IPS-18c (cell line): ENCODE data around the gene CARMIL1.
"Not testable (repeated sequence)": the region's sequence is repeated elsewhere in the genome, so short reads cannot be mapped to it uniquely, and the experiment has no call there.

ENCODE experiments used
- H3K4me3 ChIP-seq: 2 replicates; pipeline ENCODE4 v1.7.0; 2013; ENCODE audit warnings: low read depth, mild to moderate bottlenecking, low read length, moderate library complexity; ENCODE audit not compliant: insufficient read depth
- H3K9me3 ChIP-seq: one replicate; pipeline ENCODE4 v1.6.1; 2013; ENCODE audit warnings: mild to moderate bottlenecking, low read length, moderate library complexity; ENCODE audit not compliant: control insufficient read depth, insufficient read depth

The CARMIL1 gene

DNA sequence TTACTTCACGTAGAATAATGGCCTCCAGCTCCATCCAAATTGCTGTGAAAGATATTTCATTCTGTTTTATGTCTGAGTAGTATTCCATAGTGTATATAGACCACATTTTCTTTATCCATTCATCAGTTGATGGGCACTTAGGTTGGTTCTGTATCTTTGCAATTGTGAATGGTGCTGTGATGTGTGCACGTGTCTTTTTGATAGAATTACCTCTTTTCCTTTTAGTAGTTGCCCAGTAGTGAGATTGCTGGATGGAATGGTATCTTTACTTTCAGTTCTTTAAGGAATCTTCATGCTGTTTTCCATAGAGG lies 91.8 kb downstream of the CARMIL1 start:
- Histone ChIP-seq H3K9me3 (no peaks in the 10 kb centered on the region), H3K4me3 (no peak overlapping the region)

DNA sequence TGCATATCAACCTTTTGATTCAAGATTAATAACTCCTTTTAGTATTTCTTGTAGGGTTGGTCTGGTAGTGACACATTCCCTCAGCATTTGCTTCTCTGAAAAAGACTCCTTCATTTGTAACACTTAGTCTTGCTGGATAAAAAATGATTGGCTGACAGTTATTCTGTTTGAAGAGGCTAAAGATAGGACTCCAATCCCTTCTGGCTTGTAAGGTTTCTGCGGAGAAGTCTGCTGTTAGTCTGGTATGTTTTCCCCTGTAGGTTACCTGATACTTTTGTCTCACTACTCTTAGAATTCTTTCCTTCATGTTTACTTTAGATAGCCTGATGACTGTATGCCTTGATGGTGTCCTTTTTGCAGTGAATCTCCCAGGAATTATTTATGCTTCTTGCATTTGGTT lies 96.0 kb downstream of the CARMIL1 start:
- Histone ChIP-seq H3K4me3 (no peak overlapping the region), H3K9me3 (no peaks in the 10 kb centered on the region)

DNA sequence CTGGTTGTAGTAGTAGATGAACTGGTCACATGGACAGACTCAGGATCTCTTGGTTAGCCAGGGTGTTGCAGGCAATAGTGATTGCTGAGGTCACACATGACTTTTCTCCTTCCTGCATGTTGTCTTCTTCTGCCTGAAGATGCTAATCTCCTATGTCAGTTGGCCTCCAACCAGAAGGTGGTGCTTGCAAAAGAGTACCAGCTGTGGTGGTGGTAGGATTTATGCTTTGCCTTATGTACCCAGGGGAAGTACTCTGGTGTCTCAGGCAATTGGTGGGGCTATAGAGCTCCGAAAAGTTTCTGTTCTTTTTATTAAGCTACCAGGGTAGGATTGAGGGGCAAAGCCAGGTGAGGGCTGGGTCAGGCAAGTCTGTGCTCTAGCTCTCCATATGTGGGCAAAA lies 98.5 kb downstream of the CARMIL1 start:
- Histone ChIP-seq H3K9me3 (no peaks in the 10 kb centered on the region), H3K4me3 (no peak overlapping the region)

DNA sequence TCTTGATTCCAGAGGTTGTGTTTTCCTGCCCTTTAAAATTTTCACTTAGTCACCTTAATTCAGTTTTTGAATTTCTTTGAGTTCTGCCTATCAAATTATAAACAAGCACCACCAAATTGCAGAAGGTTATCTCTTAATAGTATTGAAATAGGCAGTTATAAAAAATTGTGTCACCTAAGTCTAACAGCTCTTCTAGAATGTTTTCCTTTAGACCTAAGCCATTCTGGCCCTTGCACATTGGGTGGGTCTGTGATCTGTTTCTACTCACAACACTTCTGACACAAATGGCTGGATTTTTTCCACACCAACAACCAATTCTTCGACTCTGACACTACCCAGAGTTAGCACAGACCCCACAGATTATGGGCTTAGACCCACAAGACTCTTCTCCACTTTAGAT lies 101.9 kb downstream of the CARMIL1 start:
- H3K9me3 ChIP-seq = no peaks in the 10 kb centered on the region

DNA sequence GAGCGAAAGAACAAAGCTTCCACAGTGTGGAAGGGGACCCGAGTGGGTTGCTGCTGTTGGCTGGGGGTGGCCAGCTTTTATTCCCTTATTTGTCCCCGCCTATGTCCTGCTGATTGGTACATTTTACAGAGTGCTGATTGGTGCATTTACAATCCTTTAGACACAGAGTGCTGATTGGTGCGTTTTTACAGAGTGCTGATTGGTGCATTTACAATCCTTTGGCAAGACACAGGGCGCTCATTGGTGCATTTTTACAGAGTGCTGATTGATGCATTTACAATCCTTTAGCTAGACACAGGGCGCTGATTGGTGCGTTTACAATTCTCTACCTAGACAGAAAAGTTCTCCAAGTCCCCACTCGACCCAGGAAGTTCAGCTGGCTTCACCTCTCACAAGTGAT lies 103.3 kb downstream of the CARMIL1 start:
- H3K4me3 ChIP-seq, H3K9me3 ChIP-seq: not testable (repeated sequence)

More for the DNA sequence above, 101.9 kb downstream of the CARMIL1 start:
- H3K4me3 ChIP-seq = no peak overlapping the region

DNA sequence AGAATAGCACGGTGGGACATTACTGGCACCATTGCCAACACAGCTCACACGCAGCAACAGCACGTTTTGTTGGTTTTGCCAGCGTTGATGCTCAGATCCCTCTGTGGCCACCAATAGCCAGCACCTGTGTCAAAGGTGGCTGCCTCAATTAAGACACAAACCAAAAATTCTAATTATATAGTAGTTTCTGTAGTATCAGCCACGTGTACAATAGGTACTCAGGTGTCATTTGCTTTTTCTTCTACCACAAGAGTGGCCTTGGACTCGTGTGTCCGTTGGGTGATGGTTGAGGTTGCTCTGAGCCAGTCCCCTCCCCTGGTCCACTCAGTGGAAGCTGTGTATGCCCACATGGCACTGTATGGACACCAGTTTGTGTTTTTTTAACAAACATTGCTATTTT lies 105.1 kb downstream of the CARMIL1 start:
- Histone ChIP-seq H3K4me3 (no peak overlapping the region), H3K9me3 (no peaks in the 10 kb centered on the region)

DNA sequence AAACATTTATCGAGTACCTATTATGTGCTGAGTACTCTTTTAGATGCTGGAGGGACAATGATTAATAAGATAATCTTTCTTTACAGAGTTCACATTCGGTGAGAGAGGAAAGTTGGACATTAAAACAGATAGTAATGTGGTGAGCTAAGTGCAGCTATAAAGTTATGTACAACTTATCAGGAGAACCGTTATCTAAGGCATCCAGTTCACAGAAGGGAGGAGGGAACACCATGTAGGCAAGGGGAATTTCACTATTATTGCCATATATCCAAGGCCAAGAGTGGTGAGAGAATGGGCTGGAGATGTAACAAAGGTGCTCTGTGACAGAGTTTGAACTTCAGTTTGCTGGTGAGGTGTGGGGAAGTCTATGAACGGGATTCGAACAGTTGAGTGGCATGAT lies 105.8 kb downstream of the CARMIL1 start:
- Histone ChIP-seq H3K9me3 (no peaks in the 10 kb centered on the region), H3K4me3 (no peak overlapping the region)

DNA sequence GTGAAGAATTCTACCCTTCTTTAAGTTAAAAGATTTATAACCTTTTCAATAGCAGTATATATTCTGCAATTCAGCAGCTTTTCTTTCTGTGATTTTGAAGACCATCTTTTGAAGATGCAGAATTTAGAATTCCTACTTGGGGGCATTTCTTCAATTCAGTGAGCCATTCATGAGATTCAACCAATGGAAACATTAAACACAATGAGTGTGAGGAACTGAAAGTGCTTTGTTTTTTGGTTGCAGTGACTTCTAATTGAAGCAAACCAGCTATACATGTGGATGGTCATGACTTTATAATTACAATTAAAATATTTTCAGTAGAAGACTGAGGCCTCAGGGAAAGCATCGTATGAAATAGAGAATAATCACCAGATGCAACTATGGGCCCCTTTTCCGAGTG lies 108.3 kb downstream of the CARMIL1 start:
- no peak overlapping the region for H3K4me3 ChIP-seq

DNA sequence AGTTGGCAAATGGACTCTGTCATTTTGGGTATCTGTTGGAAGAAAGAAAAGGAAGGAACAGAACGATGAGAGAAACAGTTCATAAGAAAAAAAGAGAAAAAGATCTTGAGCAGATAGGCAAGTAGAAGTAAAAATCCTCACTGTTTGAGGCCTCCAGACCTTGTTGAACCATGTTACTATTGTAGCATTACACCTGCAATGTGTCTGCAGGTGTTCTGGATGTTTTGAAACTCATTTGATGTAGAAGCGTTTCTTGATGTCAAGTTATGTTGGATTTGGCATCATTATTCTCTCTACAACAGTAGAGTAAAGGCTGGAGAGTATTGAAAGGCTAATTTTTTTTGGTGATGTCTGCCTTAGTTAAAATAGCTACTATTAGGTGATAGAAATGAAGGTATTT lies 108.7 kb downstream of the CARMIL1 start:
- H3K9me3 ChIP-seq = no peaks in the 10 kb centered on the region

More for the DNA sequence above, 108.3 kb downstream of the CARMIL1 start:
- no peaks in the 10 kb centered on the region for H3K9me3 ChIP-seq

DNA sequence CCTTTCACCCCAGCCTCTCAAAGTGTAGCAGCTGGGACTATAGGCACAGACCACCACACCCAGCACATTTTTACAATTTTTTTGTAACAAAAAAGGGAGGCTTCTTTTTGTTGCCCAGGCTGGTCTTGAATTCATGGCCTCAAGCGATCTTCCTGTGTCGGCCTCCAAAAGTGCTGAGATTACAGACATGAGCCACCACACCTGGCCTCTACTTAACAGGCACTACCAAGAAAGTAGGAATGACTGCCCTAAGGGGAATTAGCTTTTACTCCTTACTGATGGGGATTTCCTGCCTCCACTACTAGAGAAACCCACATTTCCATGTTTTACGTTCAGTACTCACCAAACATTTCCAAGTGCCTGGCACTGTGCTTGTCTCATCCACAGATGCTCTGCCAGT lies 109.6 kb downstream of the CARMIL1 start:
- no peak overlapping the region for H3K4me3 ChIP-seq
- H3K9me3 ChIP-seq = no peaks in the 10 kb centered on the region

More for the DNA sequence above, 108.7 kb downstream of the CARMIL1 start:
- no peak overlapping the region for H3K4me3 ChIP-seq

DNA sequence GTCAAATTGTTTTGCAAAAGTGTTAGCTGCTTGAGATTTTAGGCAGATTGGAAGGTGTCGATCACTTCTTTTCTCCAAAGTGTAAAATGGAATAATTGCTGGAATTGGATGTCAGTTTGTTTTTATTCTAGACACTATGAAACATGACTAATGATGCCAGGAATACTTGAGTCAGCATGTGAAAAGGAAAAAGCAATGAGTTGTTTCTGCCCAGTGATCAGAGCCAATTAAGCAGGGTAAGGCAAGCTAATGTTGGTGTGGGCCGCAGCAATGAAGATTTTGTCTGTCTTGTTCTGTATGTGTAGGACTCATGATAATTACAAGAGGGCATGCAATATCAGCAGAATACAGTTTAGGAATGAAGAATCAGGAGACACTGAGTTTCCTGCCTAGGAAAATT lies 110.3 kb downstream of the CARMIL1 start:
- H3K4me3 ChIP-seq = no peak overlapping the region
- H3K9me3 ChIP-seq = no peaks in the 10 kb centered on the region

DNA sequence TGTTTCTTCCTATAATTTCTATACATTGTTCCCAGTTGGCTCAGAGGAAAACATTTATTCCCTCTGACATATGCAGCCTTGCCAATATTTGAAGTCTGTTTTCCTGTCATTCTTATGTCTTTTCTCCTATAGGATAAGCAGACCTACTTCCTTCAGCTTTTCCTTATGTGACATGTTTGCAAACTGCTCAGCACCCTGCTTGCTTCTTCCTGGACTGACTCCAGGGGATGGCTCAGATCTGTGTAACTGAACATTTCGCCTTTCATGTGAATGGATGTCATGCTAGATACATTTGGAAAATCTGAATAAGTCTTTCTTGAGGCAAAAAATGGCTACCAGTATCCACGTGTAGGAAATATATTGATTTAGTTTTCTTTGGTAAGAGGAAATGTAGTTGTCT lies 113.2 kb downstream of the CARMIL1 start:
- Histone ChIP-seq H3K9me3 (no peaks in the 10 kb centered on the region), H3K4me3 (no peak overlapping the region)

DNA sequence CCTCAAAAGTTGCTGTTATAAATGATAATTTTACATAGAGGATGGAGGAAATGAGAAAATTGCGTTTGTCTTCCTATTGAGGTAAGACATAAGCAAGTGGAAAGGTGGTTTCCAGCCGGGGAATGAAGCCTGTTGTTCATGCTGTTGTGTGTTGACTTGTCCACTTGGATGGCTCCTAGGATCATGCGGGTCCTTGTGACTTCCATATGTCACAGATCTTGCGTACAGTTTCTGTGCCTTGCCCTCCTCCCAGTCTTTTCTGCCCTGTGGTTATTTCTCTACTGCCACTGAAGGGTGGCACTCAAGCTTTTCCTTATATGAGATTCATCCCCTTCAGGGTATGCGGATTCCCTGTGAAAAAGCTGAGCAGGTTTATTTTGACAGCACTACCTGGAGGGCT lies 116.6 kb downstream of the CARMIL1 start:
- no peaks in the 10 kb centered on the region for H3K9me3 ChIP-seq

DNA sequence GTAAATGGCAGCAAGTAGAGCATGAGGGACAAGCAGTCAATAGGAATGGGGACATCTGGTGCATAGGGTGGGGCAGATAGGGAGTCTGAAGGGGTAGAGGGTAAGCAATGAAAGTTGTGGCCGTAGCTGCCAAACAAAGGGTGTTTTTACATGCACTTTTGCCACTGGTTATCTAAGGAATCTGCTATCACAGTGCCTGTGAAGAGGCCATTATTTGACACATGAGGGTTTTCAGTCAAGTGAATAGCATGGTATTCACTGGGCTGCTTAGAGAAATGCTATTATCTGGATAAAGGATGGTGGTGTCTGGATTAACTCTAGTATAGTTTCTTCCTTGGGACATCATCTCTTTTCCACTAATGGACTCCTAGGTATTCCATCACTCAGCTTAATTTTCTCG lies 118.2 kb downstream of the CARMIL1 start:
- H3K4me3 ChIP-seq = no peak overlapping the region
- no peaks in the 10 kb centered on the region for H3K9me3 ChIP-seq

More for the DNA sequence above, 116.6 kb downstream of the CARMIL1 start:
- no peak overlapping the region for H3K4me3 ChIP-seq

DNA sequence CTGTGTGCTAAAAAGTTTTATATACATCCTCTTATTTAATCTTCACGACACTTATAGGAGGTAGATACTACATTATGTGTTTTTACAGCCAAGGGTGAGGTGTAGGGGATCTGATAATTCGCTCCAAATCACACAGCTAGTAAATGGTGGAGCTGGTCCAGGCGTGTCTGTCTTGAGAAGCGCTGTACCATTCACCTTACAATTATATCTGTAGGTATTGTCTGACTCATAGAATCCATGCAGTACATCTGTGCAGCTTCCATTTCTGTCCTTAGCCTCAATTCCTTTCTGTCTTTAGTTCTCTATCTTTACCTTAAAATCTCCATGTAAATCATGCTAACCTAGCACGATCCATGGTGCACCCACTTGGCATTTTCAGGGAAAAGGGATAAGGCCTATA lies 120.7 kb downstream of the CARMIL1 start:
- Histone ChIP-seq H3K9me3 (no peaks in the 10 kb centered on the region), H3K4me3 (no peak overlapping the region)

DNA sequence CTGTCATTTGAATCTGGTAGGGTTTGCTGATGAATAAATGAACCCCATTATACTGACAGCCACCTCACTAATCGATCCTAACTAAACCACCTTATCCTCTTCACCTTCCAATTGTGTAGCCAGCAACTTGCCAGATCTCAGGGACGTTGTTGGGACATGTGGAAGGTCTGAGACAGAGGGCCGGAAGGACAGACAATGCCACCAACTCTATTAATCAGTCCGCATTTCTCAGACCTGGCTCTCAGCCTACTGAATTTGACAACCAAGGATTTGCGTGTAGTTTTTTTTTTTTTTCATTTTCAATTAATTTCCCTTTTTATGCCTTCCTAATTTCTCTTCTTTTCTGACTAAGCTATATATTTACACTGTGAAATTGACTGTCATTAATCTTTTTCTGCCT lies 122.5 kb downstream of the CARMIL1 start:
- no peaks in the 10 kb centered on the region for H3K9me3 ChIP-seq
- no peak overlapping the region for H3K4me3 ChIP-seq

DNA sequence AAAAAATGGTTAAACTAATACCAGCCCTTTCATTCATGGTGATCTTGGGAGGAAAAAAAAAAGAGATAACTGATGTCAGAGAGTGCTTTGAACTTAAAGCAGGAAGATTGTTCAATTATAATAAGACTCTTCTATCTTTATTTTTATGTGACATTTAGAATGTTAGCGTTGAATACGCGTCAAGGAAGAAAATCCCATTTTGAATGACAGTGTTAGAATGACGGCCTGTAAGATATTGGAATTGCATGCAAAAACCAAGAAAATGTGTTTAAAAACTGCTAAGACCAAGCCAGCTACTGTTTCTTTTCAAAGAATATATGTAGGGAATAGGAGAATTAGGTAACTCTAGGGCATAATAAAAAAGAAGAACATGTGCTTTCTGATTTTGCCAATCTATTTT lies 123.0 kb downstream of the CARMIL1 start:
- no peaks in the 10 kb centered on the region for H3K9me3 ChIP-seq
- H3K4me3 ChIP-seq = no peak overlapping the region

DNA sequence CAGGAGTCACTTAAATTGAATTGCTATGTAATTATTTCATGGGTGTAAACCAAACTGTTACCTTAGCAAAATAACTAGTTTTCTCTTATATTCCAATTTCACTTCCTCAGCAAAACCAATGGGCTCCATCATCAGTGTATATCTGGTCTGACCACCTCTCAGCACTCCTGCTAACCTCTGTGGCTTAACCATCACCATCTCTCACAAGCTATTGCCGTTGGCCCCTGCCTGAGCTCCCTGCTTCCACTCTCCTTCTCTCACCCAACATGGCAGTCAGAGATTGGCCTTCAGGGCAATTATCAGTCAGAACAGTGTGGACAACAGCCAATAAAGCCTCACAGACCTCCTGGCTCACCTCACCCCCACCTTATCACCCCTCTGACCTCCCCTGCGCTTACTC lies 124.0 kb downstream of the CARMIL1 start:
- no peak overlapping the region for H3K4me3 ChIP-seq
- no peaks in the 10 kb centered on the region for H3K9me3 ChIP-seq

DNA sequence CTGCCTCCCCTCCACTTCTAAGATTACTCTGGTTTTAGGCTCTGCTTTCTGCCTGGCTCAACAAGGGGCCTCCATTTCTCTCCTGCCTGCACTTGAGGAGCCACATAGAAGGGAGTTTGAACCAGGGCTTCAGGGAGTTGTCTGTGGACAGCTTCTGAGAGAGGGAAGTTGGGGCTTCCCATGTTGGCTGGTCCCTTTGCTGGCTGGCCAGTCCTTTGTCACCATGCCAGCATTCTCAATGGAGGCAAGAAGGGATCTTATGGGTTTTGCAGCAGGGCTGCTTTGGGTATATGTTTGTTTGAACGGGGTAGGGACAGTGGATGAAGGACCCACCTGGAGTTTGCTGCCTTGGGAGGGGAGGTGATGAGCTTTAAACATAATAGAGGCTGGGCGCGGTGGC lies 124.9 kb downstream of the CARMIL1 start:
- no peaks in the 10 kb centered on the region for H3K9me3 ChIP-seq
- H3K4me3 ChIP-seq = no peak overlapping the region

DNA sequence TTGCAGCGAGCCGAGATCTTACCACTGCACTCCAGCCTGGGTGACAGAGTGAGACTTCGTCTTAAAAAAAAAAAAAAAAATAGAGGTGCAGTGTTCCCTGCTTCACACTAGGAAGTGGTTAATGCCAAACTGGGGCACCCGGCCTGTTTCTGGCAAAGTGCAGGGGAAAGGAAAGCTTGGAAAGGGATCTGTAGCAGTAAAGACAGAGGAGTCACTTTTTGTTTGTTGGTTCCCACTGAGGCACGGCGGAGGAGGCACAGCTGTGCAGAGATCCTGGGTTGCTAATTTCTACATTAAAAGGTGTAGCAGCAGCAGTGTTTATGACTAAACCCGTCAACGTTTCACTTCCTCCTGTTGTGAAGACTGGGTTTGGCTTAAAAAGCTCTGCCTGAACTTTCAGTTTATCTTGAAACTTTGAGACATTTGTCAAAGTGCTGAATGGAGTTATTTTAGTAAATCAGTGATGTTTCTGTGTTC lies 125.6 kb downstream of the CARMIL1 start:
- Histone ChIP-seq H3K9me3 (no peaks in the 10 kb centered on the region), H3K4me3 (no peak overlapping the region)
